Panc1 (cell line): Measurements from ENCODE around the gene CHAF1A.

ENCODE experiments used
- POLR2AphosphoS5 ChIP-seq: IDR thresholded peaks from 2 replicates; pipeline ENCODE4 v1.6.1; 2012; ENCODE audit warnings: mild to moderate bottlenecking, low read depth, low read length, moderate library complexity
- TF ChIP-seq, protein P1 (sequence below): fragments of 450-650 bp; IDR thresholded peaks from 2 replicates; pipeline ENCODE4 v1.5.1; 2017; ENCODE audit warnings: mild to moderate bottlenecking

DNA sequence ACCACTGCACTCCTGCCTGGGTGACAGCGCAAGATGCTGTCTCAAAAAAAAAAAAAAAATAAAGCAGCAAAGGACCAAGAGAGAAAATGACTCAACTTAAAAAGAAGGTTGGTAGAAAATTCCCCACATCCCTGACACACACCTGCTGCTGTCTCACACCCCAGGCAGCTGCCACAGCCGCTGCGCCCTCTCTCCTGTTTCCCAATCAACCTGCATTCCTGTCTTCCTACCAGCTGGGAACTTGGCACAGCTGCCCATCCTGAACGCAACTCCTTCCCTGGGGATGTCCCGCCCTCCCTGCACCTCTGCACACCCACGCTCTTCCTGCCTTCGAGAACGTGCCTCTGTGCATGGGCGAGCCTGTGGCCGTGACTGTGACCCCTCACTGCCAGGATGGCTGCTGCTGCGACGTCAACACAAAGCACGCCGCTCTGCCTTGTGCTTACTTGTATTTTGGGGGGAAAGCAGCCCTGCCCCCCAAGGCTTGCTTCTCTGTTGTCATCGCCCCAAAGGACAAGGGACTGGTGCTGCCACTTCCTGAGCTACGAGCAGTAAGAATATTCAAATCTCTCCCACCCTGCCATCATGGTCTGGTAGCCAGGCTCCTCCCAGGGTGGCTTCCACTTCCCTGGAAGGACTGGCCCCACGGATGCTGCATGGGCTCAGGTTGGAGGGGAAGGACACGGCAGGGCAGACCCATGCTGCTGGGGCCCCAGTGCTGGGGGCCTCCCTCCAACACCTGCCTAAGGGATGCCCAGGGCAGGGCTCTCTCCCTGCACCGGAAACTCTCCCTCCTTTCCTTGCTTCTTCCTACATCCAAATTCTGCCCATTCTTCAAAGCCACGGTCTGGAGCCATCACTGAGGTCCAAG, 22.8 kb upstream of the CHAF1A start:
- TF ChIP-seq, protein P1, sequence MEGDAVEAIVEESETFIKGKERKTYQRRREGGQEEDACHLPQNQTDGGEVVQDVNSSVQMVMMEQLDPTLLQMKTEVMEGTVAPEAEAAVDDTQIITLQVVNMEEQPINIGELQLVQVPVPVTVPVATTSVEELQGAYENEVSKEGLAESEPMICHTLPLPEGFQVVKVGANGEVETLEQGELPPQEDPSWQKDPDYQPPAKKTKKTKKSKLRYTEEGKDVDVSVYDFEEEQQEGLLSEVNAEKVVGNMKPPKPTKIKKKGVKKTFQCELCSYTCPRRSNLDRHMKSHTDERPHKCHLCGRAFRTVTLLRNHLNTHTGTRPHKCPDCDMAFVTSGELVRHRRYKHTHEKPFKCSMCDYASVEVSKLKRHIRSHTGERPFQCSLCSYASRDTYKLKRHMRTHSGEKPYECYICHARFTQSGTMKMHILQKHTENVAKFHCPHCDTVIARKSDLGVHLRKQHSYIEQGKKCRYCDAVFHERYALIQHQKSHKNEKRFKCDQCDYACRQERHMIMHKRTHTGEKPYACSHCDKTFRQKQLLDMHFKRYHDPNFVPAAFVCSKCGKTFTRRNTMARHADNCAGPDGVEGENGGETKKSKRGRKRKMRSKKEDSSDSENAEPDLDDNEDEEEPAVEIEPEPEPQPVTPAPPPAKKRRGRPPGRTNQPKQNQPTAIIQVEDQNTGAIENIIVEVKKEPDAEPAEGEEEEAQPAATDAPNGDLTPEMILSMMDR: no peak
- no peak for TF ChIP-seq POLR2AphosphoS5
